Measurements from ENCODE around the gene SLC4A9.

SLC4A9 gene

GRCh38 chr5:140360101-140360500, at the start of gene SLC4A9:
Gene SLC4A9 (plus strand): TSS chr5:140360194. CDS start chr5:140360237, 43 bp downstream.
- in situ Hi-C loops (cut with MboI; ENCODE audit: low sequenced_read_pairs): loop anchor here (5.0 kb wide), 1 partner anchor 118 kb away; no protein-coding TSS in a partner anchor
- no peak for DNase-seq (ENCODE audit: low spot score in 2 of 2)
- H3K9me3 ChIP-seq: no peaks in the 10 kb centered on the region
- no peaks in the 10 kb centered on the region for H3K27me3 ChIP-seq (ENCODE audit: low read depth)
- H3K4me3 ChIP-seq: no peak within 1 kb of the TSS
- H3K36me3 ChIP-seq (replicated peaks): no peaks in the 10 kb centered on the region
- no peaks in the 10 kb centered on the region for H3K4me1 ChIP-seq

GRCh38 chr5:140310434-140310833, 49.6 kb upstream of the SLC4A9 start:
- H3K9me3 ChIP-seq: no peaks in the 10 kb centered on the region
- no peak overlapping the region for H3K4me3 ChIP-seq
- no peaks in the 10 kb centered on the region for H3K27me3 ChIP-seq (ENCODE audit: low read depth)
- in situ Hi-C loops (cut with MboI; ENCODE audit: low sequenced_read_pairs): no loop called here
- no peaks in the 10 kb centered on the region for H3K36me3 ChIP-seq (replicated peaks)
- H3K4me1 ChIP-seq: no peaks in the 10 kb centered on the region
- no peak for DNase-seq (ENCODE audit: low spot score in 2 of 2)

GRCh38 chr5:140311011-140311467, 49.0 kb upstream of the SLC4A9 start:
- no peak for DNase-seq (ENCODE audit: low spot score in 2 of 2)
- Histone ChIP-seq H3K36me3 (replicated peaks) (no peaks in the 10 kb centered on the region), H3K4me1 (no peaks in the 10 kb centered on the region), H3K4me3 (no peak overlapping the region), H3K27me3 (ENCODE audit: low read depth) (no peaks in the 10 kb centered on the region), H3K9me3 (no peaks in the 10 kb centered on the region)
- in situ Hi-C loops (cut with MboI; ENCODE audit: low sequenced_read_pairs): no loop called here

- Histone ChIP-seq H3K36me3 (replicated peaks) (no peaks in the 10 kb centered on the region), H3K9me3 (no peaks in the 10 kb centered on the region), H3K4me3 (no peak overlapping the region), H3K27me3 (ENCODE audit: low read depth) (no peaks in the 10 kb centered on the region), H3K4me1 (no peaks in the 10 kb centered on the region)
- DNase-seq (ENCODE audit: low spot score in 2 of 2): no peak
- in situ Hi-C loops (cut with MboI; ENCODE audit: low sequenced_read_pairs): no loop called here
Measured at GRCh38 chr5:140312067-140312790, 47.8 kb upstream of the SLC4A9 start.

- Histone ChIP-seq H3K4me3 (no peak overlapping the region), H3K9me3 (no peaks in the 10 kb centered on the region), H3K4me1 (no peaks in the 10 kb centered on the region), H3K27me3 (ENCODE audit: low read depth) (no peaks in the 10 kb centered on the region), H3K36me3 (replicated peaks) (no peaks in the 10 kb centered on the region)
- DNase-seq (ENCODE audit: low spot score in 2 of 2): no peak
- in situ Hi-C loops (cut with MboI; ENCODE audit: low sequenced_read_pairs): no loop called here
Measured at GRCh38 chr5:140312791-140313189, 47.2 kb upstream of the SLC4A9 start.

- DNase-seq (ENCODE audit: low spot score in 2 of 2): no peak
- no peaks in the 10 kb centered on the region for H3K36me3 ChIP-seq (replicated peaks)
- no peaks in the 10 kb centered on the region for H3K9me3 ChIP-seq
- no peaks in the 10 kb centered on the region for H3K27me3 ChIP-seq (ENCODE audit: low read depth)
- H3K4me3 ChIP-seq: no peak overlapping the region
- in situ Hi-C loops (cut with MboI; ENCODE audit: low sequenced_read_pairs): no loop called here
- H3K4me1 ChIP-seq: no peaks in the 10 kb centered on the region
Measured at GRCh38 chr5:140317859-140318258, 42.1 kb upstream of the SLC4A9 start.

GRCh38 chr5:140318792-140319191, 41.2 kb upstream of the SLC4A9 start:
- H3K27me3 ChIP-seq (ENCODE audit: low read depth): no peaks in the 10 kb centered on the region
- H3K9me3 ChIP-seq: no peaks in the 10 kb centered on the region
- H3K36me3 ChIP-seq (replicated peaks): no peaks in the 10 kb centered on the region
- H3K4me3 ChIP-seq: no peak overlapping the region
- in situ Hi-C loops (cut with MboI; ENCODE audit: low sequenced_read_pairs): no loop called here
- no peaks in the 10 kb centered on the region for H3K4me1 ChIP-seq
- no peak for DNase-seq (ENCODE audit: low spot score in 2 of 2)

GRCh38 chr5:140319833-140320232, 40.2 kb upstream of the SLC4A9 start:
- Histone ChIP-seq H3K36me3 (replicated peaks) (no peaks in the 10 kb centered on the region), H3K4me1 (no peaks in the 10 kb centered on the region), H3K9me3 (no peaks in the 10 kb centered on the region), H3K27me3 (ENCODE audit: low read depth) (no peaks in the 10 kb centered on the region), H3K4me3 (no peak overlapping the region)
- no peak for DNase-seq (ENCODE audit: low spot score in 2 of 2)
- in situ Hi-C loops (cut with MboI; ENCODE audit: low sequenced_read_pairs): no loop called here

- H3K4me3 ChIP-seq: no peak overlapping the region
- no peaks in the 10 kb centered on the region for H3K9me3 ChIP-seq
- no peaks in the 10 kb centered on the region for H3K27me3 ChIP-seq (ENCODE audit: low read depth)
- H3K36me3 ChIP-seq (replicated peaks): no peaks in the 10 kb centered on the region
- H3K4me1 ChIP-seq: no peaks in the 10 kb centered on the region
- no peak for DNase-seq (ENCODE audit: low spot score in 2 of 2)
- in situ Hi-C loops (cut with MboI; ENCODE audit: low sequenced_read_pairs): no loop called here
Measured at GRCh38 chr5:140321796-140322195, 38.2 kb upstream of the SLC4A9 start.

GRCh38 chr5:140322751-140323731, 37.0 kb upstream of the SLC4A9 start:
- no peak overlapping the region for H3K4me3 ChIP-seq
- H3K36me3 ChIP-seq (replicated peaks): no peaks in the 10 kb centered on the region
- H3K4me1 ChIP-seq: peaks cover 10% of the 10 kb centered on the region
- DNase-seq (ENCODE audit: low spot score in 2 of 2): no peak
- H3K9me3 ChIP-seq: no peaks in the 10 kb centered on the region
- in situ Hi-C loops (cut with MboI; ENCODE audit: low sequenced_read_pairs): no loop called here
- no peaks in the 10 kb centered on the region for H3K27me3 ChIP-seq (ENCODE audit: low read depth)

- DNase-seq (ENCODE audit: low spot score in 2 of 2): no peak
- H3K4me1 ChIP-seq: peaks cover 13% of the 10 kb centered on the region
- in situ Hi-C loops (cut with MboI; ENCODE audit: low sequenced_read_pairs): no loop called here
- H3K4me3 ChIP-seq: no peak overlapping the region
- H3K36me3 ChIP-seq (replicated peaks): no peaks in the 10 kb centered on the region
- no peaks in the 10 kb centered on the region for H3K9me3 ChIP-seq
- no peaks in the 10 kb centered on the region for H3K27me3 ChIP-seq (ENCODE audit: low read depth)
Measured at GRCh38 chr5:140324041-140324600, 35.9 kb upstream of the SLC4A9 start.

- no peak for DNase-seq (ENCODE audit: low spot score in 2 of 2)
- Histone ChIP-seq H3K36me3 (replicated peaks) (no peaks in the 10 kb centered on the region), H3K9me3 (no peaks in the 10 kb centered on the region), H3K4me1 (peaks cover 18% of the 10 kb centered on the region), H3K4me3 (no peak overlapping the region), H3K27me3 (ENCODE audit: low read depth) (no peaks in the 10 kb centered on the region)
- in situ Hi-C loops (cut with MboI; ENCODE audit: low sequenced_read_pairs): no loop called here
Measured at GRCh38 chr5:140324617-140325241, 35.3 kb upstream of the SLC4A9 start.

- Histone ChIP-seq H3K4me3 (no peak overlapping the region), H3K4me1 (peaks cover 18% of the 10 kb centered on the region), H3K36me3 (replicated peaks) (no peaks in the 10 kb centered on the region), H3K9me3 (no peaks in the 10 kb centered on the region), H3K27me3 (ENCODE audit: low read depth) (no peaks in the 10 kb centered on the region)
- in situ Hi-C loops (cut with MboI; ENCODE audit: low sequenced_read_pairs): no loop called here
- DNase-seq (ENCODE audit: low spot score in 2 of 2): no peak
Measured at GRCh38 chr5:140325486-140325885, 34.5 kb upstream of the SLC4A9 start.

Measured in HAP-1 (cell line).